LNCAP (cell line): ENCODE data around the gene ENAH.

Experiments used
- CTCF ChIP-seq: fragments of 450-650 bp; IDR thresholded peaks from 2 replicates; pipeline ENCODE4 v1.5.1; 2017; ENCODE audit warnings: mild to moderate bottlenecking

ENAH gene

GRCh38 chr1:225612287-225612686, 40.6 kb downstream of the ENAH start:
- no peak for TF ChIP-seq CTCF

- peak; percentile 25; the same call in 1 of the 2 replicates for TF ChIP-seq CTCF
Observed at GRCh38 chr1:225611537-225612223, 41.2 kb downstream of the ENAH start.

- TF ChIP-seq CTCF = no peak
Observed at GRCh38 chr1:225610539-225610938, 42.4 kb downstream of the ENAH start.

GRCh38 chr1:225608014-225608796, 44.7 kb downstream of the ENAH start:
- no peak for TF ChIP-seq CTCF

GRCh38 chr1:225607355-225607754, 45.6 kb downstream of the ENAH start:
- TF ChIP-seq CTCF = no peak

GRCh38 chr1:225603538-225604354, 49.2 kb downstream of the ENAH start:
- no peak for TF ChIP-seq CTCF

- TF ChIP-seq CTCF = no peak
Observed at GRCh38 chr1:225602590-225603206, 50.2 kb downstream of the ENAH start.
